ENCODE results near the gene MYO7A.

Gene MYO7A

GRCh38 chr11:77165066-77165465 is 37.0 kb downstream of the MYO7A start:
- no peak for DNase-seq (ENCODE audit: low spot score)

- no peak for DNase-seq (ENCODE audit: low spot score)
Observed at GRCh38 chr11:77166021-77166420, 38.0 kb downstream of the MYO7A start.

- DNase-seq (ENCODE audit: low spot score), result no peak
Observed at GRCh38 chr11:77167111-77167626, 39.1 kb downstream of the MYO7A start.

GRCh38 chr11:77167791-77168190 is 39.7 kb downstream of the MYO7A start:
- DNase-seq (ENCODE audit: low spot score), result no peak

- no peak for DNase-seq (ENCODE audit: low spot score)
Observed at GRCh38 chr11:77170107-77170506, 42.1 kb downstream of the MYO7A start.

GRCh38 chr11:77171254-77171653 is 43.2 kb downstream of the MYO7A start:
- DNase-seq (ENCODE audit: low spot score), result no peak

GRCh38 chr11:77171885-77172665 is 44.0 kb downstream of the MYO7A start:
- DNase-seq (ENCODE audit: low spot score), result no peak

- no peak for DNase-seq (ENCODE audit: low spot score)
Observed at GRCh38 chr11:77172666-77172982, 44.6 kb downstream of the MYO7A start.

GRCh38 chr11:77173494-77173893 is 45.4 kb downstream of the MYO7A start:
- DNase-seq (ENCODE audit: low spot score), result no peak

- DNase-seq (ENCODE audit: low spot score), result no peak
Observed at GRCh38 chr11:77174559-77174958, 46.5 kb downstream of the MYO7A start.

- DNase-seq (ENCODE audit: low spot score), result no peak
Observed at GRCh38 chr11:77175021-77175842, 47.2 kb downstream of the MYO7A start.

- no peak for DNase-seq (ENCODE audit: low spot score)
Observed at GRCh38 chr11:77175869-77176539, 48.0 kb downstream of the MYO7A start.

GRCh38 chr11:77176996-77177395 is 49.0 kb downstream of the MYO7A start:
- no peak for DNase-seq (ENCODE audit: low spot score)

GRCh38 chr11:77178150-77178549 is 50.1 kb downstream of the MYO7A start:
- DNase-seq (ENCODE audit: low spot score), result no peak

- DNase-seq (ENCODE audit: low spot score), result no peak
Observed at GRCh38 chr11:77179048-77179447, 51.0 kb downstream of the MYO7A start.

- no peak for DNase-seq (ENCODE audit: low spot score)
Observed at GRCh38 chr11:77179681-77180080, 51.6 kb downstream of the MYO7A start.

- DNase-seq (ENCODE audit: low spot score), result no peak
Observed at GRCh38 chr11:77180346-77180745, 52.3 kb downstream of the MYO7A start.

- DNase-seq (ENCODE audit: low spot score), result no peak
Observed at GRCh38 chr11:77181226-77181625, 53.2 kb downstream of the MYO7A start.

GRCh38 chr11:77181799-77182541 is 53.9 kb downstream of the MYO7A start:
- no peak for DNase-seq (ENCODE audit: low spot score)

GRCh38 chr11:77182542-77183430 is 54.7 kb downstream of the MYO7A start:
- no peak for DNase-seq (ENCODE audit: low spot score)
